IPS-18c (cell line): Measurements from ENCODE around the gene SPAG16.
"Not testable (repeated sequence)": the region's sequence is repeated elsewhere in the genome, so short reads cannot be mapped to it uniquely, and the experiment has no call there.

Experiments used
- H3K4me3 ChIP-seq: 2 replicates; pipeline ENCODE4 v1.7.0; 2013; ENCODE audit warnings: low read depth, mild to moderate bottlenecking, low read length, moderate library complexity; ENCODE audit not compliant: insufficient read depth
- H3K9me3 ChIP-seq: one replicate; pipeline ENCODE4 v1.6.1; 2013; ENCODE audit warnings: mild to moderate bottlenecking, low read length, moderate library complexity; ENCODE audit not compliant: control insufficient read depth, insufficient read depth

Gene SPAG16

DNA sequence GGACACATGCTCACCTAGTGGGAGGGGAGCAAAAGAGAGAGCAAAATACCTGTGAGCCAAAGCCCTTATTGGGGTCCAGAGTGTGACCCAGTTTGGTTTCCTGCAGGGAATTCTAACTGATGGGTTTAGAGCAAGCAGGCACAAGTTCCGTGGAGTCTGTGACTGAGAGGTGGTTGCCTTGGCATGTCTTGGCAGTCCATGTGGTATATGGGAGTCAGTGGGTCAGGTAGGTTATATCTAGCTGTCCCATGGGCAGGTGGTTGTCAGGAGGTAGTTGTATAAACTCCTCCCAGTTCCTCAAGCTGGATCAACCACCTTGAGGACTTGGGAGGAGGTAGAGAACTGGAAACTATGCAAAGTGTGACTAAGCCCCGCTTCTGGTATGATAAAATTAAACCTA is 673.8 kb downstream of the SPAG16 start:
- Histone ChIP-seq H3K9me3 (no peaks in the 10 kb centered on the region), H3K4me3 (no peak overlapping the region)

DNA sequence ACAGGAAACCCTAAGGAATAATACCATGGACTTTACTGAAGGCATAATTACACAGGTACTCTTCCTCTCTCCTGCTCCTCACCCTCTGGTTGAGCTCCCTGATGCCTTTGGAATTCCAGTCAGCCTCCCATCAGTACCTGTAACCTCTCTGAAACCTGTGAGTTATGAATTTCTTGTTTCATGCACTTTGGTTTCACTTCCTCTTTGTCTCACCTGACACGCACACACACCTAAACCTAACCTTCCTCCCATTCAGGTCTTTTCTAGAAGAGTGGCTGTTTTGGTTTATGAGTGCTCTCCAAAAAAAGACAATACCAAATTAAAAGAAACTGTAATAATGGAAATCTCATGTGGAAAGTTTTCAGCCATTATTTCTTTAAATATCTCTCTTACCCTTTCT is 675.3 kb downstream of the SPAG16 start:
- Histone ChIP-seq H3K9me3 (no peaks in the 10 kb centered on the region), H3K4me3 (no peak overlapping the region)

DNA sequence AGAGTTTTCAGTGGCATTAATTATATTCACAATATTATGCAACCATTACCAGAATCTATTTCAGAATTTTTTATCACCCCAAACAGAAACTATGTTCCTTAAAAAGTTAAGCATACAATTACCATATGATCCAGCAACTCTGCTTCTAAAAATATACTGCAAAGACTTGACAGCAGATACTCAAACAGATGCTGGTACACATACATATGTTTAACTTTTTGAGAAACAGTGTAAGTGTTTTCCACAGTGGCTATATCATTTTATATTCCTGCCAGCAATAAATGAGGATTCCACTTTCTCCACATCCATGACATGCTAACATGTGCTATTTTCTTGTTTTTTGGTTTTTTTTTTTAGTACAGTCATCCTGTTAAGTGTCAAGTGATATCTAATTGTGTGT is 687.3 kb downstream of the SPAG16 start:
- H3K9me3 ChIP-seq: no peaks in the 10 kb centered on the region

DNA sequence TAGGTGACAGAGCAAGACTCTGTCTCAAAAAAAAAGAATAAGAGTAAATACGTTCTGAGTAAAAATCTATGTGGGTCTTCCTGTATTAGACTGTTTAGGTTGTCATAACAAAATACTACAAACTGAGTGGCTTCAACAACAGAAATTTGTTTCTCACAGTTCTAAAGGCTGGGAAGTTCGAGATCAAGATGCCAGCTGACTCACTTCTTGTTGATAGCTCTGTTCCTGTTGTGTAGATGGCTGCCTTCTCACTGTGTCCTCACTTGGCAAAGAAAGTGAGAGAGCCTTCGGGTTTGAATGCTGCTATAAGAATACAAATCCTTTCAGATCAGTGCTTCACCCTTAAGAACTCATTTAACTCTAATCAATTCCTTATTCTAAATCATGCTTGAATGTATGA is 696.6 kb downstream of the SPAG16 start:
- Histone ChIP-seq H3K9me3 (no peaks in the 10 kb centered on the region), H3K4me3 (no peak overlapping the region)

More for the DNA sequence above, 687.3 kb downstream of the SPAG16 start:
- H3K4me3 ChIP-seq: no peak overlapping the region

DNA sequence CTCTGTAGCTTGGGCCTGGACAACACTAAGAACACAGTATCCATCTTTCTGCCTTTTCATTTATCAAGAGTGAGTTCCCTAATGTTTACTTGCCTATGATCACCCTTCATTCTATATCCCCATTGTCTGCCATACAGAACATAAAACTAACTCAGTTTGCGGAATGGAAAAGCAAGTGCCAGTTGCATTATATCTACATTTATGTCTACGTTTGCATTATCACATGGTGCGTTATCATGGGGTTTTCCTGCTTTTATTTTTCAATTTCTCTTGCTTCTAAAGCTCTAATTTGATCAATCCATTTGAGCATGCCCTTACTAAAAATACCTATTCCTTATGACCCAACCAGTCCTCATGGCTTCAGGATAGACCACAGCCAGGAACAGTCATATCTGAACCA is 704.9 kb downstream of the SPAG16 start:
- no peak overlapping the region for H3K4me3 ChIP-seq
- H3K9me3 ChIP-seq: no peaks in the 10 kb centered on the region

DNA sequence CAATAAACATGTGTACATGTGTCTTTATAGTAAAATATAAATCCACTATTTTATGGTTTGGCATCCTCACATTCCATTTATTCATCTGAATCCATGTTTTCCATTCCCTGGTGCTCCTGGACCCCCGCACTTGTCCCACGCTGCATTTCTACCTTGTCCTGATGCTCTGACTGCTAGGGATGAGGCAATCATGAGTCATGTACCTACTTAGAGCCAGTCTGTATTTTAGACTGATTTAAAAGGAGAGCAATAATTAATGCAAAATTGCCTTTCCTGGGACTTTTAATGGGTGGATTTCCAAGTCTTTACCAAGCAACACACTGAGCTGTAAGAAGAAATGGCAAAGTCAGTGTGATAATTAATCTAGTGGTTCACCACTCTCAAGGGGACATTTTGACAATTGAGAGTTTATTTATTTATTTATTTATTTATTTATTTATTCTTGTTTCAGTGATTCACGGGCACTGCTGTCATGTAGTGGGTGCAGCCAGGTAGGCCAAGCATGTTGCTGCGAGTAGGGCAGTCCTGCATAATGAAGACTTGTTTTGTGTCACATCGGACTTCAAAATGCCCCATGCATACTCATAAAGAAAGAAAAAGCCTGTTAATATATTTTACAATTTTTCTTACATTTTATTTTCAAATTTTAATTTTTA is 707.3 kb downstream of the SPAG16 start:
- no peaks in the 10 kb centered on the region for H3K9me3 ChIP-seq
- no peak overlapping the region for H3K4me3 ChIP-seq

DNA sequence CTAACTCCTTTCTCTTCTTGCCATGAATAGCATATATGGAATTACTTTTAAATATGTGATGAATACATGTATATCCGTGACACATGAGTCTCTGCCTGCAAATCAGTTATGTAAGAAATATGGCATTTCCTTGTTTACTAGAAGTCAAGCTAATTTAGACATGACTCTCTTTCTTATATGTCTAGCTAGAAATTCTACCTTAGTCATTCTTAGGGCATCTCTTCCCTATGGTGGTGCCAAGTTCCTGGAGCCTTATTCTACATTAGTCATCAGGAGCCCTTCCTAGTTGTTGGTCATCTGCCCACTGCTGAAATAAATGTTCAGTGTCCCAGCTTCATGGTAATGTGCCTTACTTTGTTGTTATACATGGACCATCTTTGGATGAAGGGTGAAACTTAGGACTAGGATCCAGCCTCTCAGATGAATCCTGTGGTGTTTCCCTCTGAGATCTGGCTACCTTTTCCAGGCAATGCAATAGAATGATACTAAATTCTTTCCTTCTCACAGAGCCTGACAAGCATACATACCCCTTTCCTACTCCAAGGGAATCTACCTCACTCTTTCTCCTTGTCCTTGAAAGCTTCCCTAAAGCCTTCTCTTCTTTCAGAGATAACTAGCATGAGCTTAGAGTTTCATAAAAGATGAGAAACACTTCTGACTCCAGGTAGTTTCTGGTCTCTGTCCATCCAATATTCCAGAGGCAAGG is 711.3 kb downstream of the SPAG16 start:
- no peaks in the 10 kb centered on the region for H3K9me3 ChIP-seq
- no peak overlapping the region for H3K4me3 ChIP-seq

DNA sequence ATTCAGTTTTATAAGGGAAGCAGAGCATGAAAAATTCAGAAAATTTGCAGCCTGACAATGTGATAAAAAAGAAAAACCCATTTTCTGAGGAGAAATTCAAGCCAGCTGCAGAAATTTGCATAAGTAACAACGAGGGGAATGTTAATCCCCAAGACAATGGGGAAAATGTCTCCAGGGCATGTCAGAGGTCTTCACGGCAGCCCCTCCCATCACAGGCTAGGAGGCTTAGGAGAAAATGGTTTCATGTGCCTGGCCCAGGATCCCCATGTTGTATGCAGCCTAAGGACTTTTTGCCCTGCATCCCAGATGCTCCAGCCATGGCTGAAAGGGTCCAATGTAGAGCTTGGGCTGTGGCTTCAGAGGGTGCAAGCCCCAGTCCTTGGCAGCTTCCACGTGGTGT is 714.7 kb downstream of the SPAG16 start:
- H3K9me3 ChIP-seq, H3K4me3 ChIP-seq: not testable (repeated sequence)

DNA sequence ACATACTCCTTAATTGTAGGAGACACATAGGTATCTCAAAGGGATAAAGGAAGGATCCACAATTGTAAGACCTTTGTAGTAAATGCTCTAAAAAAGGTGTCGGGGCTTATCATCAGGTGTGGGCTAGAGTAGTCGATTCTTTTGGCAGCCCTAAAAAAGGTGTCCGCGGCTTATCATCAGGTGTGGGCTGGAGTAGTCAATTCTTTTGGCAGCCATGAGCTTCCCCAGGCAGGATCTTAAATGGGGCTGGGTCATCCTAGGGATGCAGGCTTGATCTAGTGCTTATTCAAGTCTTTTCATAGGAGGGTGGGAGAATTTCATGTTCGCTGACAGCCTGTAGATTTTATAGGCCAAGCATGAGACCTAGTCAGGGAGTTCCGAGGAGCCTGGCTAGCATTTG is 720.2 kb downstream of the SPAG16 start:
- peaks cover 2% of the 10 kb centered on the region for H3K9me3 ChIP-seq

DNA sequence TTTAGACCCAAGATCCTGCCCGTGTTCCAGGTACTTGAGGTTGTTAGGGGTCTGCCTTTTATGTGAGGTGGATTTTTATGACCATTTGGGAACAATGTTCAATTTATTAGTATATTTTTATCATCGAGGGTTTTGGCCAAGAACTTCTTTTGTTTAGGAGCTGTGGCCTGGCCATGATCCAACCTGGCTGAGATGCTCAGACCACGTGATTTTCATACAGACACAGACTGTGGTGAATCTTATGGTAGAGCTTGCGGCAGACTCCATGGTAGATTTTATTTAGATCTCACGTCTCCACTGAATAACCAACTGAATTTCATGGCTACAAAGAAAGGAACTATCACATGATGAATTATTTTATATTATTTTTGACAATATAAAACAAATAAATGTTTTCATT is 721.1 kb downstream of the SPAG16 start:
- Histone ChIP-seq H3K9me3 (peaks cover 2% of the 10 kb centered on the region), H3K4me3 (no peak overlapping the region)

More for the DNA sequence above, 720.2 kb downstream of the SPAG16 start:
- H3K4me3 ChIP-seq: no peak overlapping the region

DNA sequence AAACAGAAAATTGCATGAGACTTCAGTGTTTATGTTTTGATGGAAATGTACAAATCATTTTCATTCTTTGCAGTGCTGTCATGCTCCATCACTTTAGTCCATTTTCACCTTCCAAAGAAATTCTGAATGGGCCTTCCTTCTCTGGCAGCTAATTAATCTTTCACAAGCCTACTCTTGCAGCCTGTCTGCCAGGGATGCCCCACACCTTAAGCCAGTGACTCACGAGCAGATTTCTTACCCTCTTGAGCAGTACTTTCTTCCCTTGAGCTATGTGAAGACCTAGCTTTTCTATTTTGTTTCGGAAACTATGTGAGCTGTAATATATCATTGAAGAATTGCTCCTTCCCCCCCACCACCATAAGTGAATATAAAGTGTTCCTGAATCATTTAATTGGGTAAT is 722.3 kb downstream of the SPAG16 start:
- no peak overlapping the region for H3K4me3 ChIP-seq

DNA sequence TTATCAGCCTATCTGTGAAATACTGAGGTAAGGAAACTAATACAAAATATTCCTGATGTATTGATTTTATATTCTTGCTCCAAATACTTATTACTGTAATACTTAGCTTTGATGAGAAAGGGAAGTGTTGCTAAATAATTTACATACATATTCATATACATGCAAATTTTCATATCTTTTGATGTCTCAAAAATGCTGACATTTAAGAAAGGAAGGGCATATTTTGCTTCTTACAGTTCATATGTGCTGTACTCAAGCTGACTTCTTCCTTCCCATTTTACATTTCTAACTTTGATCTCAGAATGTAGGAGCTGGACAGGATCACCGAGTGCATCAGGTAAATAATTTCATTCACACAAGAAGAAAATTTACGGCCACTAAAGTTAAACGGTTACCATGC is 727.4 kb downstream of the SPAG16 start:
- Histone ChIP-seq H3K4me3 (no peak overlapping the region), H3K9me3 (no peaks in the 10 kb centered on the region)

More for the DNA sequence above, 722.3 kb downstream of the SPAG16 start:
- peaks cover 2% of the 10 kb centered on the region for H3K9me3 ChIP-seq

DNA sequence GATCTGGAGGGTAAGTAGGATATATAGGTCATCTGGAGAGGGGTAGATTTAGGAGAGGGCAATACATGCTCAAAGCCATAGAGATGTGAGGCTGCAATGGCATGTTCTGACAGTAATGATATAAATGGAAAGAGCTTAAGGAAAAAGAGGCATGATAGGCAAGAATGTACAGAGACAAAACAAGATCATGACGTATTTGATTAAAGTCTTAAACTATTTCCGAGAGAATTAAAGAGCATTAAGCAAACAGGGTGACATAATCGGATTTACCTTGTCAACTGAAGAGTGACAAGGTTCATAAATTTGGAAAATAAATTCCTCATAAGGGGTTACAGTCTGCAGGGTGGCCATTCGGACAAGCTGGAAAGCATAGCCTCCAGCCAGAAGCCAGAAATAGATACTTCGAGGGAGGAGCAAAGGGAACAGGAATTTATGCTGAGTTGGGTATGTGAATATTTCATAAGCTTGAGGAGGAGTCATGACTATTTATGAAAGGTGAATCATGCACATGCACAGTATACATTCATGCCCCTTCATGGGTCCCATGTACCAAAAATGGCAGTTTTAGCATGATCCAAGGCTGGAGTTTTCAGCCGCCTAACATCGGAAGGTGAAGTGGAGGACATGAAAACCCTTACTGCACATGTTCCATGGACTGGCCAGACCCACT is 730.4 kb downstream of the SPAG16 start:
- Histone ChIP-seq H3K4me3 (no peak overlapping the region), H3K9me3 (no peaks in the 10 kb centered on the region)

DNA sequence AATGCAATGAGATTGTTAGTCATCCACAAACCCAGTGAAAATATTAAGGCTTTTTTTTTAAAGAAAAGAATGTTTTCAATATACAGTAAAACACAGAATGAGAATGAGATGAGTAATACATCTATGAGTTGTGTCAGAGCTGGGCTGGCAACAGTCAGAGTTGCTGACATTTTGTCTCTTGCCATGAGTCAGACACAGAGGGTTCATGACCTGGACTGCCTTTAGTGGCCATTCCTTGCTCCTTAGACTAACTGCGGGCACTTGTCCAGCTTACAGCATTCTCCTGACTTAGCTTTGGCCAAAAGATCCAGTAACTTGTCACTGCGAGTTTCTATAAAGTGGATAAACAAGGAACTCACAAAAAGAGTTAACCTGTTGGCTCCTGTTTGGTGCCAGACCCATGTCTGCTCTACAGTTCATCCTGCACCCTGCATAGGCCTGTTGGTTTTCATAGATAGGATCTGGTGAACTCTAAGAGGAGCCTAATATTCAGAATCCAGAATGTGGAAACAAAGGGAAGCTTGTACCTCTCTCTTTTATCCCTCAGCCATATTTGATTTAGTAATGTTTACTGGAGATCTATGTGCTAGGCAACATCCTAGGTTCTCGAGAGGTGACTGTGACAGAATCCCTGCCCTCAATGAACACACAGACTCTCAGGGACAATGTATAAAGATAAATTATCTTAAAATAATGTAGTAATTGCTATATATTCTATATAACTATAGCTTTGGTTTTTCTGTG is 735.1 kb downstream of the SPAG16 start:
- no peaks in the 10 kb centered on the region for H3K9me3 ChIP-seq
- H3K4me3 ChIP-seq: no peak overlapping the region

DNA sequence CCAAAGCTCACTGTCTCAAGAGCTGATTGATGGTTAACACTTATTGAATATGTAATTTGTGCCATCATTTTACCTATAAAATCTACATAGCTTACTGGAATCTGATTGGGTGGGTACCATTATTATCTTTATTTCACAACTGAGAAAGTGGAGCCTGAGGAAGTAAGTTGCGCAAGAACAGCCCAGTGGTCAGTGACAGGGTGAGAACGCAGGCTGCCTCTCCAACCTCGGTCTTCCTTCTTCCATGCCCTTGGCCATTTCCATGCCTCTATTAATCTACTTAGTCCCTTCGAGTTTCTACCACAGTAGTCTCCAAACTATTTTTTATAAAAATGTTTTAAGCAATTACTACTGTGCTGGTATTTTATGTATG is 735.7 kb downstream of the SPAG16 start:
- H3K9me3 ChIP-seq: no peaks in the 10 kb centered on the region
- H3K4me3 ChIP-seq: no peak overlapping the region

DNA sequence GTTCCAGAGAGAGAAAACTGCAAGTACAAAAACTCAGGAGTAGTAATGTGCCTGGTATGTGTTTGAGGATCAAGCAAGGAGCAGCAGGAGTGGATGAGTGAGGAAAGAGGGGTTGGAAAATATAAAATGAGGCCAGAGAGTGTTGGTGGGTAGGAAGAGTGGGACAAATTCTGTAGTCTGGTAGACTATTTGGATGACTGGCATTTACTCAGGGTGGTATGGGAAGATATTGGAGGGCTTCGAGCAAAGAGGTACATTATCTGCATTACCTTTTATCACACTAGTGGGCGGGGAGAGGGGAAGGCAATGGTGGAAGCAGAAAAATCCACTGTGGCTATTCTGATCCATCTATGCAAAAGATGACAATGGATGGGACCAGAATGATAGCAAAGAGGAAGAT is 744.9 kb downstream of the SPAG16 start:
- no peak overlapping the region for H3K4me3 ChIP-seq
- no peaks in the 10 kb centered on the region for H3K9me3 ChIP-seq

DNA sequence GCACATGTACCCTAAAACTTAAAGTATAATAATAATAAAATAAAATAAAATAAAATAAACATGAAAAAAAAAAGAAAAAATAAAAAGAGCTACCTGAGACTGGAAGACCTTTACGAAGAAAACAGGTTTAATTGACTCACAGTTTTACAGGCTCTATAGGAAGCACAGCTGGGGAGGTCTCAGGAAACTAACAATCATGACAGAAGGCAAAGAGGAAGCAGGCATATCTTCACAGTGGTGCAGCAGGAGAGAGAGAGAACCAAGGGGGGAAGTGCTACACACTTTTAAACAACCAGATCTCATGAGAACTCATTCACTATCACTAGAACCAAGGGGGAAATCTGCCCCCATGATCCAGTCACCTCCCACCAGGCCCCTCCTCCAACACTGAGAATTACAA is 747.3 kb downstream of the SPAG16 start:
- Histone ChIP-seq H3K9me3 (no peaks in the 10 kb centered on the region), H3K4me3 (no peak overlapping the region)

DNA sequence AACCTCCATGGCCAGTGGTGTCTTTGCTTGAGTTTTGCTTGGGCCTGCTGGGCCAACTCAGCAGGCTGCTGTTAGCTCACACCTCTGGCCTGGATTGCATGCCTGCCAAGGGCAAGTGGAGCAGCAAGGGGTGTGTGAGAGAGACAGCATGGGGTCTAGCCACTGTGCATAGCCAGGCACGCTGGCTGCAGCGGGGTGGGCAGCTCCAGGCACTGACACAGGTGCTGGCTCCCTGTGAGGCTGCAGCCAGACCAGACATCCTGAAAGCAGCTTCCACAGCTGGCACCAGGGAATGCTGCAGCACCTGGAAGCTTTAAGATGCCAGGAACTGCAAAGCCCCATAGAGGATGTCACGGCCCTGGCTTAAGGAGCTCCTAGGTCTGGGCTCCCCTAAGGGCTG is 750.2 kb downstream of the SPAG16 start:
- H3K4me3 ChIP-seq: no peak overlapping the region
- no peaks in the 10 kb centered on the region for H3K9me3 ChIP-seq
